GM19035 (cell line): ENCODE data around the gene COL16A1.

Experiments
- ATAC-seq: cut with Tn5 transposase; IDR thresholded peaks from one replicate; pipeline ENCODE4 v1.9.1; 2021; ENCODE audit not compliant: unreplicated experiment

The COL16A1 gene

DNA sequence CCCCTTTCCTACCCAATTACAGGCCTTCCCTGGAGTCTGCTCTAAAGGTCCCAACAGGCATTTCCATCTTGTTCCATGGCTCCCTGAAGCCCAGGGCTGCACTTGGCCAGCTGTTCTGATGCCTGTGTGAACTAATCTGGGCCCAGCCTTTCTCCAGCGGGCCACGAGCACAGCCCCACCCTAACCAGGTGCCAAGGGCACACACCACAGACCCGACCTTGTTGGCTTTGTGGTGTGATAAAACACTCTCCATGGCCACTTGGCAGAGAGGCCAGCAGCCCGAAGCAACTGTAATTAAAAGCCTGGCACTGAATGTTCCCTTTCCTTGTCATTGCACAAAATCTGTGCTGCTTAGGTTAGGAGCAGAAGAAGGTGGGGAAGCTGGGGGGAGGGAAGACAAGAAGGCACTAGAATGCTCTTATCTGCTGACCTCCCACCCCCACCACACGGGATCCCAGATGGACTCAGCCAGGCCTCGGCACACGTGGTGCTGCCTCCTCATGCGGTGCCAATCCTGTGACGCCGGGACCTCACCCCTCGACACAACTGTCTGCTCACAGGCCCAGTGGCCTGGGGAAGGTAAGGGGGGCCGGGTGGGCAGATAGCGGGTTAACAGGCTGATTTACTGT lies 76.4 kb downstream of the COL16A1 start:
- ATAC-seq, result no peak

- ATAC-seq, result no peak
These were observed 77.3 kb downstream of the COL16A1 start for GRCh38 chr1:31626223-31627207.

- ATAC-seq, result no peak
These were observed 78.1 kb downstream of the COL16A1 start for GRCh38 chr1:31625561-31626222.

GRCh38 chr1:31624731-31625514 lies 78.9 kb downstream of the COL16A1 start:
- no peak for ATAC-seq

GRCh38 chr1:31624309-31624708 lies 79.5 kb downstream of the COL16A1 start:
- no peak for ATAC-seq

GRCh38 chr1:31623365-31623764 lies 80.5 kb downstream of the COL16A1 start:
- ATAC-seq, result no peak

DNA sequence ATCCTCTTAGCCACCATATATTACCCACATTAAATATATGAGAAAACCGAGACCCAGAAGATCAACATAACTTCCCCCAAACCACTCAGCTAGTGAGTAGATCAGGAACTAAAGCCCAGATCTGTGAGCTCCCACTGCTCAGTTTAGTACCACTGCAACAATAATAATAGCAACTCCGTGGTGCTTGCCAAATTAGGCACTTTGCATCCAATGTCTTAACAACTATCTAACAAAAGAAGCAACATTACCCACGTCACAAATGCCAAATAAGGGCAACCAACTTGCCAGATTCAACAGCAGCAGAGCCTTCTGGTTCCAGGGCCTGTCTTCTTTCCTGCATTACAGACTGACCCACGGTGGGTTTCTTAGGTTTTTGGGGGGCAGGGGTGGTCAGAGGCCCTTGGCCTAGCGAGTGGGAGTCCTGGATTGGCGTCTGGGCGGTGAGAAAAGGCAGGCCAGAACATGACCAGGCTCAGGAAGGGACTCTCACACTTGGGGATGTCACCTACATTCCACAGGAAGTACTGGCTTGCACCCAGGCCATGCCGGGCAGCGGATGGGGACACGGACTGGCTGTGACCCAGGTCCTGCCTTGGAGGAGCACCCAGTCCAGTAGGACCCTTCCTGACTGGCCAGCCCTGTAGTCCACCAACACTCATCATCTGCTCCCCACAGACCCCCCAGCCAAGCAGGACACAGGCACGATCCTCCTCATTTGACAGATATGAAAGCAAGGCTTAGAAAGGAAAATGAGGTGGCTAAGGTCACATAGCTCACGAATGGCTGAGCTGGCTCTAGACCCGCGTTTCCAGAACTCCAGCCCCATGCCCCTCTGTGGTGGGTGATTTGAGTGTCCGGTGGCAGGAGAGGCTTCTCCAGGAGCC lies 81.7 kb downstream of the COL16A1 start:
- ATAC-seq, result no peak

GRCh38 chr1:31621498-31621820 lies 82.4 kb downstream of the COL16A1 start:
- no peak for ATAC-seq

- ATAC-seq, result no peak
These were observed 83.0 kb downstream of the COL16A1 start for GRCh38 chr1:31620631-31621497.

DNA sequence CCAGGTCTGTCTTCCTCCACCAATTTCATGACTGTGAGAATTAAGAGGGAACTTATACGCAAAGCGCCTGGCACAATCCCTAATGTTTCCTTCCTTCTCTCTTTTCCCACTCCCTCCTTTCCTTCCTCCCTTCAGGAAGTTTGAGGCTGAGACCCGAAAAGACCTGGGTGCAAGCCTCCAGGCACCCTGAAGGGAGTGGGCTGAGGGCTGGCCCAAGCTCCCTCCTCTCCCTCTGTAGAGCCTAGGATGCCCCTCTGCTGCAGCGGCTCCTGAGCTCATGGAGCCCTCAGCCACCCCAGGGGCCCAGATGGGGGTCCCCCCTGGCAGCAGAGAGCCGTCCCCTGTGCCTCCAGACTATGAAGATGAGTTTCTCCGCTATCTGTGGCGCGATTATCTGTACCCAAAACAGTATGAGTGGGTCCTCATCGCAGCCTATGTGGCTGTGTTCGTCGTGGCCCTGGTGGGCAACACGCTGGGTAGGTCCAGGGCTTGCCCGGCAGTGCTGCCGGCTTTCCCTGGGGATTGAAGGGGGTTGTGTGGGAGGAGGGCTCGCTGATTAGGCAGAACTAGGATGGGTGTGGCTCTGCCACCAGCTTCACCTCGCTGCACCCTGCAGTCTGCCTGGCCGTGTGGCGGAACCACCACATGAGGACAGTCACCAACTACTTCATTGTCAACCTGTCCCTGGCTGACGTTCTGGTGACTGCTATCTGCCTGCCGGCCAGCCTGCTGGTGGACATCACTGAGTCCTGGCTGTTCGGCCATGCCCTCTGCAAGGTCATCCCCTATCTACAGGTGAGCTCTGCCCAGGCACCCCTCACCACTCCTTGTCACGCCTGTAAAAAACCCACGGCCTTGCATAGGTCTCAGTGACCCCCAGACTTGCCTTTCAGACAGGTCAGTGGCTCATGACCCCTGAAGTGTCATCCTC lies 84.6 kb downstream of the COL16A1 start:
- no peak for ATAC-seq

DNA sequence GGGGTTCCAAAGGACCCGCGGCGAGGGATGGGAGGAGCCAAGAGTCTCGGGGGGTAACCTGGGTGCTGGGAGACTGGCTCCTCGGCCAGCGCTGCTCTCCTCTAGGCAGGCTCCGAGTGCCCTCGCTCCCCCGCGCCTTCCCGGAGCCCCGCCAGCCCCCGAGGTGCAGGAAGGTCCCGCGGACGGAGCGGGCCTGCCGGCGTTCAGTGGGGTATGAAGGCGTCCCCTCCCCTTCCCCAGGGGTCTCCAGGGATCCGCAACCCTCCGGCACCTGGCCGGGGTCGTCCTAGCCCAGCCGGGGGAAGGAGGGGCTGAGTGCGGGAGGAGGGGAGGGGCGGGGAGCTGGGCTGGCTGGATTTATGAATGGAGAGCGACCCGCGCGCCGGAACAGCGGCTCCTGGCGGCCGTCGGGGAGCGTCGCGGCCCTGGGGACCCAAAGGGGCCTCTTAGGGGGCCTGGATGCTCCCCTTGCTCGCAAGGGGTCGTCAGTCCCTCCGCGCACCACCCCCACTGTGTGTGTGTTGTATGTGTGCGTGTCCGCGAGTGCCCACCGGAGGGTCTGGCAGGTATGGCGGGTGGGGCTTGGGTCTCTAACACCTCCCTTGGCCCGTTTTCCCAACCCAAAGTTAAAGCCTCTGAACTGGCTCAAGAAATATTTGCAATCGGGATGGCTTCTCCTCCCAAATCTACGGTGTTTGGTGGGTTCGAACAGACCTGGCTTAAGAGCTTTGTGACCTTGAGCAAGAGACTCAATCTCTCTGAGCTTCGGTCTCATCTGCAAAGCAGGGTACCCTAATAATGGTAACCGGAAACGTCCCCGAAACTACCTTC lies 85.7 kb downstream of the COL16A1 start:
- ATAC-seq, result no peak

DNA sequence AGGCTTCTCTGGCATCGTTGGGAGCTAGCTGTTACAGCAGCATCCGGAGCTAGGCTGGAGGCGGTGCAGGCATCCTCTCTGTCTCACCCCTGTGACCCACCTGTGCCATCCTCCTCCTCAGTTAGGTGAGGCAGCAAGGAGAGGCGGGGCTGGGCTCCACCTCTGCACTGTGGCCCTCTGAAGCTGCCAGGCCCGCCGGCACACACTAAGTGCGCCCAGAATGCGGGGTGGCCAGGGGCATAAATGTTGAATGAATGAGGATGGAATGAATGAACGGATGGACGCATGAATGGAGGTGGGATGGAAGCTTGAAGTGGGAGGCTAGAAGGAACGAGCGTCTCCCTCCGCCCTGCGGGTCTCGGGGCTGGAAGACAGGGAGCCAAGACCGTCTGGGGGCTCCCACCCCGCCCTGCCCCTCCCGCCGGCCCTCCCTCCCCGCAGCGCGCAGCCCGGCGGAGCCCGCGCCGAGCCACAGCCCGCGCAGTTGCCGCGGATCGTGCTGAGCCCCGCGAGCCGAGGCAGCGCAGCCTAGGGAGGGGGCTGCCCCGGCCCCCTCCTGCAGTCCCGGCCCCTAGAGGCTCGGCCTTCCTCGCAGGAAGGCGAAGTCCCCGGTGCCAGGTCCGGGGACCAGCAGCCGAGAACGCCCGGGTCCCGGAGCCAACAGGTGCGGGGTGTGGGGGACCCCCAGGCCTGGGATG lies 86.5 kb downstream of the COL16A1 start, which contains the start of gene HCRTR1:
Gene HCRTR1, plus strand, starts transcription at position 472 of the 698 bp plus-strand sequence. CDS start 1,504 bp downstream, outside the sequence.
- no peak for ATAC-seq

DNA sequence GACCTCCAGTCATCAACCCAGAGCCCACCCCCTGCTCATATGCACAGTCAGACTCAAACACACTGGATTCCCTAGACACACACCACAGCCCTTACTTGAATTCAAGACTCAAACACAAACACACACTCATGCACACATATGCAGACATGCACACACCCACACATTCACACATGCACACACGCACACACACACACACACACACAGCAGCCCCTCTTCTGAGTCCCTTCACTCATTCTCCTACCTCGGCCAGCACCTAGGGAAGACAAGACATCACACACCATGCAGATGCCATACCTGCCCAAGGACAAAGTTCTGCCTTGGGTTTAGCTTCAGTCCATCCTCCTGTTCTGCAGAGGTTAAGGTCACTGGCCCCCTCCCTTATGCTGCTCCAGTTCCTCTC lies 87.9 kb downstream of the COL16A1 start:
- no peak for ATAC-seq

DNA sequence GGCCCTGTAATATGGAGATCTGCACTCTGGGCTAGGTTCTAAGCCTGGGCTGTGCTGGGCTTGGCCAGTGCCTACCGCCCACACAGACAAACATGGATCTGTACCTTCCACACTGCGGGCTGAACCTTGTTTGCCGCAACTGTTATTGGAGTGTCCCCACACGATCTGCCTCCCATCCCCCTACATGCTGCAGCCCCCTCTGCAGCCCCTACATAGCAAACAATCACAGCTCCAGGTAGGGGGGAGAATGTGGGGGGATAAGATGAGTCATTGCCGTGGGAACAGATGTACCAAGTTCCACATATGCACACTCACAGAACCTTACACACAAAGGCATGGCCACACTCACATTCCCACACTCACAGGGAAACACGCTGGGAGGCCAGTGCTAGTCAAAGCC lies 88.4 kb downstream of the COL16A1 start:
- ATAC-seq, result no peak

GRCh38 chr1:31614414-31615005 lies 89.3 kb downstream of the COL16A1 start:
- ATAC-seq, result no peak

- no peak for ATAC-seq
These were observed 94.2 kb downstream of the COL16A1 start for GRCh38 chr1:31609514-31610118.
